ENCODE measurements around the gene TRPV5.

GRCh38 chr7:142959202-142959601 lies 25.7 kb upstream of the TRPV5 start:
- TF ChIP-seq CTCF (IDR thresholded peaks at IDR 0.05) (no peak), POLR2A (IDR thresholded peaks at IDR 0.05) (no peak), POLR2AphosphoS5 (IDR thresholded peaks at IDR 0.05) (no peak)
